Prostate gland (tissue), 2 donors: ENCODE data around the gene SPI1. TPM values are rescaled to one million over a fixed set of nuclear protein-coding genes. Genes with fewer than 3 reads are reported as not detected.

Experiments
- DNase-seq: peaks from one replicate; pipeline ENCODE4 v3.0.0-alpha.2; 2019; ENCODE audit warnings: low spot score
- H3K27ac ChIP-seq, 2 donors: fragments of 200-600 bp; sonication (generic); 2 replicates each; pipeline ENCODE4 v1.5.1; 2017 to 2019
- H3K27me3 ChIP-seq: fragments of 200-600 bp; sonication (generic); replicated peaks from 2 replicates; pipeline ENCODE4 v1.5.1; 2019; ENCODE audit not compliant: insufficient read depth
- H3K36me3 ChIP-seq, 2 donors: fragments of 200-600 bp; sonication (generic); 1 replicate in 1 of 2; 2 replicates in 1 of 2; pipeline versions ENCODE4 v1.5.1 to v1.8.1; 2017 to 2019
- H3K4me1 ChIP-seq: fragments of 200-600 bp; sonication (generic); replicated peaks from 2 replicates; pipeline ENCODE4 v1.5.1; 2019
- H3K4me3 ChIP-seq, 2 donors: fragments of 200-600 bp; sonication (generic); 2 replicates each; pipeline ENCODE4 v1.5.1; 2017 to 2019
- H3K9me3 ChIP-seq: fragments of 200-600 bp; sonication (generic); 2 replicates; pipeline ENCODE4 v1.5.1; 2017
- CTCF ChIP-seq, 4 experiments: fragments of 200-600 bp in 2 of 4; fragments of 450-650 bp in 2 of 4; sonication (generic) in 2 of 4; IDR thresholded peaks; 1 replicate in 3 of 4; 2 replicates in 1 of 4; pipeline ENCODE4 v1.5.1; 2016 to 2019; ENCODE audit warnings: antibody characterized with exemption in 4 of 4, mild to moderate bottlenecking in 2 of 4, moderate library complexity in 2 of 4
- POLR2A ChIP-seq: fragments of 450-650 bp; IDR thresholded peaks from one replicate; pipeline ENCODE4 v1.6.1; 2016; ENCODE audit warnings: antibody characterized with exemption, mild to moderate bottlenecking
- POLR2AphosphoS5 ChIP-seq: sonication (generic); formaldehyde crosslinking; IDR thresholded peaks from one replicate; pipeline ENCODE4 v1.6.1; 2017; ENCODE audit warnings: antibody characterized with exemption
- WGBS: methylation state at CpG from one replicate; pipeline ENCODE4 v1.1.5; 2018; 5-methylcytosine and 5-hydroxymethylcytosine counted together
- intact Hi-C: fragments of 100-400 bp; cut with DNase I; formaldehyde crosslinking; loops from one replicate; pipeline ENCODE4 v1.14.2; 2022
- total RNA-seq, 2 donors: library from RNA; depleted of rRNA; stranded (reverse); fragments of >200 nt; gene quantifications; one replicate each; pipeline ENCODE4 v1.1.0, GENCODE V29; 2016

Gene SPI1
- total RNA-seq, 2 donors from 2014 or later, result 6.8 to 13.4 TPM

DNA sequence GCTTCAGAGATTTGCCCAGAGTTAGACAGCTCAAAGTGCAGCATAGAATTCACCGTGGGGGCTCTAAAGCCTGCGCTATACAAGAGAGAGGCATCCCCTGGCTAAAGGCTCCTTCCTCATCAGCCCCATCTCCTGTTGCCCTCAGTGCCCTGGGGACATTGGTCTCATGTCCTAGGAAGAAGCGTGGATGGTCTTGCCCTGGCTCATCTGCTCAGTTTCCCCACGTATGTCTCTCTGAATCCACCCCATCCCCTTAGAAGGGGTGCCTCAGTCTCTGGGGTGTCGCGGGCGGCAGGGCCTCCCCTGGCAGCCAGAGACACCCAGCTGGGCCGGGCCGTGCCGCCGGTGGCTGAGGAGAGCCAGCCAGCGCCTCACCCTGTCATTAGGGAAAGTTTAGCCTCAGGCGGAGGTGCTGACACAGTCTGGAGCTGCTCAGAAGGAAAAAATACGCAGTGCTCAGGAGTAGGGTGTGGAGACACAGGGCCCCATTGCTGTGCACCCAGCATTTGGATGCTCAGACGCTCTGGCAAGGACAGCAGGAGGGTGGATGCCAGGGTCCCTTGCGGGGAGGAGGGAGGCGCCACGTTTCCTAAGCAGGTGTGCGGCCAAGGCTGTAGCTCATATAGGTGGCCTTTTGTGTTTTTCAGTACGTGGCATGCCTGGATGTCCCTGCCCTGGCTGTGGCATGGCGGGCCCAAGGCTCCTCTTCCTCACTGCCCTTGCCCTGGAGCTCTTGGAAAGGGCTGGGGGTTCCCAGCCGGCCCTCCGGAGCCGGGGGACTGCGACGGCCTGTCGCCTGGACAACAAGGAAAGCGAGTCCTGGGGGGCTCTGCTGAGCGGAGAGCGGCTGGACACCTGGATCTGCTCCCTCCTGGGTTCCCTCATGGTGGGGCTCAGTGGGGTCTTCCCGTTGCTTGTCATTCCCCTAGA, 31.4 kb upstream of the SPI1 start:
- H3K36me3 ChIP-seq, result peaks cover 0 to 3% of the 10 kb centered on the region in 2 donors
- peak overlapping the region; percentile 58 to 68 for H3K4me3 ChIP-seq
- H3K27ac ChIP-seq, result peak overlapping the region; percentile 90 to 94
- peaks cover 8% of the 10 kb centered on the region for H3K4me1 ChIP-seq
- no peaks in the 10 kb centered on the region for H3K9me3 ChIP-seq
- intact Hi-C loops, result loop anchor here (5.0 to 10.0 kb wide), 2 partner anchors 37 to 145 kb away; partner anchors contain the start of gene CELF1
- H3K27me3 ChIP-seq, result no peaks in the 10 kb centered on the region
- 53% methylated on average over 31 of the region's 31 CpGs for WGBS
- DNase-seq, result no peak
- TF ChIP-seq POLR2A (no peak), CTCF (IDR thresholded peaks at IDR 0.05) (no peak), POLR2AphosphoS5 (no peak)

GRCh38 chr11:47408598-47409439, 30.5 kb upstream of the SPI1 start:
- no peaks in the 10 kb centered on the region for H3K27me3 ChIP-seq
- peak; percentile 7 for TF ChIP-seq POLR2A
- no peak for TF ChIP-seq CTCF (IDR thresholded peaks at IDR 0.05)
- intact Hi-C loops, result loop anchor here (5.0 to 10.0 kb wide), 2 partner anchors 37 to 146 kb away; partner anchors contain the start of gene CELF1
- 2% methylated on average over 38 of the region's 50 CpGs for WGBS
- peak overlapping the region; percentile 58 to 68 for H3K4me3 ChIP-seq
- H3K9me3 ChIP-seq, result no peaks in the 10 kb centered on the region
- no peak for DNase-seq
- H3K4me1 ChIP-seq, result peaks cover 8% of the 10 kb centered on the region
- H3K27ac ChIP-seq, result peak overlapping the region; percentile 90 to 94
- no peaks in the 10 kb centered on the region for H3K36me3 ChIP-seq

- peak; percentile 92 for DNase-seq
- Histone ChIP-seq H3K27me3 (no peaks in the 10 kb centered on the region), H3K36me3 (no peaks in the 10 kb centered on the region), H3K4me3 (peak within 1 kb of the TSS; percentile 58 to 68), H3K4me1 (peaks cover 8% of the 10 kb centered on the region), H3K9me3 (no peaks in the 10 kb centered on the region), H3K27ac (peak within 1 kb of the TSS; percentile 90 to 94)
- intact Hi-C loops, result loop anchor here (5.0 to 10.0 kb wide), 2 partner anchors 36 to 147 kb away; partner anchors contain the start of gene CELF1
- WGBS, result 1% methylated on average over 44 of the region's 70 CpGs
- TF ChIP-seq POLR2A (peak; percentile 82), POLR2AphosphoS5 (peak; percentile 73), CTCF (IDR thresholded peaks at IDR 0.05) (peak; percentile 74 to 97 (median 88))
Measured at GRCh38 chr11:47407746-47408590, 29.6 kb upstream of the SPI1 start, which contains the start of gene SLC39A13. SLC39A13 (plus strand) TSS chr11:47408590; CDS start chr11:47410095, 1,505 bp downstream.
